Caco-2 (cell line): Measurements from ENCODE around the gene TAC4. TPM values are rescaled to one million over a fixed set of nuclear protein-coding genes. Genes with fewer than 3 reads are reported as not detected.
A peak's percentile ranks its signal among the peaks of the same experiment; 100 is the strongest.

Source experiments
- BruUV-seq: library from RNA; stranded (reverse); fragments of 400-500 nt; replicated peaks from 2 replicates; lab custom pipeline; 2021; lab: Mats Ljungman, UMichigan
- CTCF ChIA-PET: fragments of 300-600 bp; sonication (Branson Sonifier 250); formaldehyde crosslinking; loops from one replicate; lab custom pipeline; 2022; ENCODE audit warnings: antibody characterized with exemption; lab: Charles Lee
- POLR2A ChIA-PET: fragments of 300-600 bp; sonication (Branson Sonifier 250); formaldehyde crosslinking; loops from one replicate; lab custom pipeline; 2022; ENCODE audit warnings: antibody characterized with exemption; lab: Charles Lee
- DNase-seq, 2 experiments: peaks; one replicate each; pipeline versions ENCODE4 v3.0.0 to v3.0.0-alpha.2; 2020 to 2022
- H3K27me3 ChIP-seq: replicated peaks from 2 replicates; pipeline ENCODE4 v1.6.0; 2011; ENCODE audit warnings: low read length; ENCODE audit not compliant: control insufficient read depth, insufficient read depth
- H3K36me3 ChIP-seq: 2 replicates; pipeline ENCODE4 v1.5.1; 2011; ENCODE audit warnings: low read length; ENCODE audit not compliant: control insufficient read depth, insufficient read depth
- H3K4me1 ChIP-seq: fragments of 250-450 bp; sonication (Bioruptor Pico); 2 replicates; pipeline ENCODE4 v1.5.1; 2020; ENCODE audit warnings: mild to moderate bottlenecking
- H3K4me3 ChIP-seq: 2 replicates; pipeline ENCODE4 v1.5.1; 2011; ENCODE audit warnings: low read depth, mild to moderate bottlenecking, control low read depth, low read length
- H3K9me3 ChIP-seq: fragments of 250-450 bp; sonication (Bioruptor Pico); 2 replicates; pipeline ENCODE4 v1.5.1; 2020; ENCODE audit warnings: mild to moderate bottlenecking, moderate library complexity
- H3K27ac Mint-ChIP-seq: one replicate; pipeline ENCODE4 v1.8.0; 2022; ENCODE audit warnings: mixed read lengths; ENCODE audit not compliant: unreplicated experiment
- H3K27me3 Mint-ChIP-seq: one replicate; pipeline ENCODE4 v1.8.0; 2022; ENCODE audit warnings: mixed read lengths; ENCODE audit not compliant: insufficient read depth, unreplicated experiment
- H3K36me3 Mint-ChIP-seq: one replicate; pipeline ENCODE4 v1.8.0; 2022; ENCODE audit warnings: mild to moderate bottlenecking, mixed read lengths; ENCODE audit not compliant: insufficient read depth, unreplicated experiment
- H3K4me1 Mint-ChIP-seq: one replicate; pipeline ENCODE4 v1.8.0; 2022; ENCODE audit warnings: low read depth, mixed read lengths; ENCODE audit not compliant: unreplicated experiment
- H3K4me3 Mint-ChIP-seq: one replicate; pipeline ENCODE4 v1.8.0; 2022; ENCODE audit warnings: mild to moderate bottlenecking, moderate library complexity, mixed read lengths; ENCODE audit not compliant: unreplicated experiment
- H3K9me3 Mint-ChIP-seq: one replicate; pipeline ENCODE4 v1.8.0; 2022; ENCODE audit warnings: mixed read lengths; ENCODE audit not compliant: unreplicated experiment
- CTCF ChIP-seq, 2 experiments: fragments of 200-600 bp in 1 of 2; IDR thresholded peaks; 1 replicate in 1 of 2; 2 replicates in 1 of 2; pipeline versions ENCODE4 v1.5.1 to v1.8.0; 2011 to 2022; ENCODE audit warnings: antibody characterized with exemption in 1 of 2, control low read depth in 1 of 2, inconsistent platforms in 1 of 2, low read depth in 1 of 2, low read length in 1 of 2, mild to moderate bottlenecking in 1 of 2, moderate library complexity in 1 of 2; ENCODE audit not compliant: insufficient read depth in 1 of 2, severe bottlenecking in 1 of 2, unreplicated experiment in 1 of 2
- intact Hi-C: fragments of 100-400 bp; cut with micrococcal nuclease; formaldehyde crosslinking; loops from one replicate; pipeline ENCODE4 v1.10.0; 2022; ENCODE audit not compliant: unreplicated experiment
- total RNA-seq: library from RNA; stranded (reverse); gene quantifications from 2 replicates; pipeline ENCODE4 v1.2.3, GENCODE V29; 2022

Gene TAC4
- total RNA-seq, 1 experiment from 2014 or later, result 17.1 TPM

GRCh38 chr17:49834118-49834743 is 13.6 kb downstream of the TAC4 start:
- H3K36me3 ChIP-seq, result peaks cover 2% of the 10 kb centered on the region; the same call in 1 of the 2 replicates
- no TSS peak for BruUV-seq
- POLR2A ChIA-PET, result no interaction called here
- Mint-ChIP-seq H3K27ac (no peak overlapping the region), H3K9me3 (no peaks in the 10 kb centered on the region), H3K27me3 (no peaks in the 10 kb centered on the region), H3K4me3 (no peak overlapping the region), H3K36me3 (peaks cover 86% of the 10 kb centered on the region), H3K4me1 (peaks cover 32% of the 10 kb centered on the region)
- H3K9me3 ChIP-seq, result no peaks in the 10 kb centered on the region
- H3K4me3 ChIP-seq, result no peak overlapping the region
- CTCF ChIA-PET, result no interaction called here
- no peak for DNase-seq
- H3K4me1 ChIP-seq, result peaks cover 40% of the 10 kb centered on the region
- intact Hi-C loops, result no loop called here
- no peak for TF ChIP-seq CTCF (IDR thresholded peaks at IDR 0.05; ENCODE audit: insufficient read depth in 1 of 2, low read depth in 1 of 2, low read length in 1 of 2, severe bottlenecking in 1 of 2, unreplicated experiment in 1 of 2)
- H3K27me3 ChIP-seq, result no peaks in the 10 kb centered on the region

GRCh38 chr17:49832840-49833599 is 14.8 kb downstream of the TAC4 start:
- no peak overlapping the region for H3K27ac Mint-ChIP-seq
- no peak for DNase-seq
- no peaks in the 10 kb centered on the region for H3K9me3 ChIP-seq
- peaks cover 32% of the 10 kb centered on the region for H3K4me1 Mint-ChIP-seq
- no peak for TF ChIP-seq CTCF (IDR thresholded peaks at IDR 0.05; ENCODE audit: insufficient read depth in 1 of 2, low read depth in 1 of 2, low read length in 1 of 2, severe bottlenecking in 1 of 2, unreplicated experiment in 1 of 2)
- H3K4me3 Mint-ChIP-seq, result no peak overlapping the region
- CTCF ChIA-PET, result no interaction called here
- no peak overlapping the region for H3K4me3 ChIP-seq
- H3K27me3 ChIP-seq, result no peaks in the 10 kb centered on the region
- BruUV-seq, result no TSS peak
- intact Hi-C loops, result no loop called here
- POLR2A ChIA-PET, result interaction anchor here (0.5 to 0.9 kb wide), 2 partner anchors 35 to 345 kb away, joined by 3 read pairs; no protein-coding TSS in a partner anchor
- H3K27me3 Mint-ChIP-seq, result no peaks in the 10 kb centered on the region
- peaks cover 42% of the 10 kb centered on the region for H3K4me1 ChIP-seq
- peaks cover 93% of the 10 kb centered on the region for H3K36me3 Mint-ChIP-seq
- no peaks in the 10 kb centered on the region for H3K9me3 Mint-ChIP-seq
- H3K36me3 ChIP-seq, result peaks cover 3% of the 10 kb centered on the region; the same call in 1 of the 2 replicates

GRCh38 chr17:49830605-49831004 is 17.3 kb downstream of the TAC4 start:
- Mint-ChIP-seq H3K4me3 (no peak overlapping the region), H3K27ac (peak overlapping the region; percentile 62), H3K4me1 (peaks cover 9% of the 10 kb centered on the region), H3K36me3 (peaks cover 92% of the 10 kb centered on the region), H3K27me3 (no peaks in the 10 kb centered on the region), H3K9me3 (no peaks in the 10 kb centered on the region)
- Histone ChIP-seq H3K4me3 (no peak overlapping the region), H3K27me3 (no peaks in the 10 kb centered on the region), H3K9me3 (no peaks in the 10 kb centered on the region), H3K4me1 (peaks cover 20% of the 10 kb centered on the region), H3K36me3 (peaks cover 11% of the 10 kb centered on the region)
- no peak for TF ChIP-seq CTCF (IDR thresholded peaks at IDR 0.05; ENCODE audit: insufficient read depth in 1 of 2, low read depth in 1 of 2, low read length in 1 of 2, severe bottlenecking in 1 of 2, unreplicated experiment in 1 of 2)
- BruUV-seq, result no TSS peak
- intact Hi-C loops, result no loop called here
- POLR2A ChIA-PET, result interaction anchor here (0.7 to 1.2 kb wide), 2 partner anchors 66 to 81 kb away, joined by 4 to 7 read pairs; partner anchors contain the start of gene FAM117A
- CTCF ChIA-PET, result interaction anchor here (0.6 kb wide), 1 partner anchor 69 kb away, joined by 5 read pairs; no protein-coding TSS in a partner anchor
- no peak for DNase-seq
